A375 (cell line): ENCODE results near the gene SDHB. TPM values are rescaled to one million over a fixed set of nuclear protein-coding genes. Genes with fewer than 3 reads are reported as not detected.

Experiments used
- total RNA-seq: library from RNA; depleted of rRNA; stranded (reverse); fragments of >200 nt; shearing (Covaris generic); gene quantifications from 2 replicates; pipeline ENCODE4 v1.2.3, GENCODE V29; 2014; rRNA removed

SDHB gene
- total RNA-seq = 187 and 217 TPM in 2 replicates

DNA sequence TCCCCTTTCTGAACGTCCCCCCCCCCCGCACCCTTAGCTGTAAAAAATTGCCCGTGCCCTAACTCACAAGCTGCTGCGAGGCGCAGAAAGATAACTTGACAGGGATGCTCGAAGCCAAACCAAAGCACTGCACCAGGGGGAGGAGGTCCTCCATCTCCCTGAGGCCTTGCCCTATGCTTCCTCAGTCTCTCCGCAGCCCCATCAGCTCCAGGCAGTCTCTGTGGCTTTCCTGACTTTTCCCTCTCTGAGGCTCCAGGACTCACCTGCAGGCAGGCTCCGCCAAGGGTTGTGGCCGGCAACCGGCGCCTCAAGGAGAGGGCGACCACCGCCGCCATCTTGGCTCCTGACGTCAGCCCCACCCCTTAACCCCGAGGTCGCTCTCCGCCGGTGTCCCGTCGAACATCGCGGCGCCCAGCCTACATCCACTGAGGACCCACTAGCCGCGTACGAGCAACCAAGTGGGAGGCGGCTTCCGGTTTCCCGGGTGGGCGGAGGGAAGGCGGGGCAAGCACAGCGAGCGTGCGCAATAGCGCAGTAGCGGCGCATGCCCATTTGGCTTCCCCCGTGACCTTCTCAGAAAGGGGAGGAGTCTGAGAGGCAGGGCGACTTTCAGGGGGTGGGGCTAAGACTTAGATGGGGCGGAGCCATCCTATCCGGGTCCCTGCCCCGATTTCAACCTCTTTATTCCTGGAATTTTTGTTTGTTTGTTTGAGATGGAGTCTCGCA, at the start of gene SDHB:
SDHB (minus strand) TSS at position 348 of the 726 bp plus-strand sequence; CDS start at position 335, 13 bp downstream.

DNA sequence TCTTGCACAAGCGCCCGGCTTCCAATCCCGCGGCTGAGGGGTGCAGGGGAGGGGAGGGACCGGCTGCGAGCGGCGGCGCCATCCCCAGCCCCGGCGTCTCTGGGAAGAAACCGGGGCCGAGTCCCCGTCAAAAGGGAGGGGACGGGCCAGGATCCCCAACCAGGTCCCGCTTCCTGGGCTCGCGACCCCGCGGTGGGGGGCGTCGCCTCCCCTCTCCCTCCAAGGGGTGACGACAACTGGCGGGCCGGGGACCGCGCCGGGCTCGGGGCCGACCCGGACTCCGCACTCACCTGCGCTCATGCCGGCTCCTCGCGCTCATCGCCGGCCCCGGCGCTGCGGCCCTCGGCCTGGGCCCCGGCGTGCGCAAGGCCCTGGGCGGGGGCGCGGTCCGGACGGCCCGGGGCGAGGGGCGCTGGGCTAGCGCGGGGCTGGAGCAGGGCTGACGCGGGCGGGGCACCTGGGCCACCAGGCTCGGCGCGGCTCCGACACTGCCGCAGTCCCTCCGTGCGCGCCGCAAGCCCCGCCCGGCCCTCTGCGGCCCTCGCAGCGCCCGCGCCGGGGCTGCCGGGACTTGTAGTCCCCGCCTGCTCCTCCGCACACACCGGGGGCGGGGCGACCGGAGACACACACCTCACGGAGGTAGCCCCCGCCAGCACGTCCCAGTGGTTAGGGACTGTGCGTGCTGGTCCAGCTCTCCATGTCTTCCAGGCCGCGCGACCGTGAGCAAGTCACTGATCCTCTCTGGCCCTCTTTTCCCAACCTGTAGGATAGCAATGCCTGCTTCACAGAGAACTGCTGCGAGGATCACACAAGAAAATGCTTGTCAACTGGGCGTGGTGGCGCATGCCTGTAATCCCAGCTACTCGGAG, 42.2 kb downstream of the SDHB start, which contains the start of gene ATP13A2:
ATP13A2 (minus strand) TSS at position 490 of the 869 bp plus-strand sequence; CDS start at position 300, 190 bp downstream.

DNA sequence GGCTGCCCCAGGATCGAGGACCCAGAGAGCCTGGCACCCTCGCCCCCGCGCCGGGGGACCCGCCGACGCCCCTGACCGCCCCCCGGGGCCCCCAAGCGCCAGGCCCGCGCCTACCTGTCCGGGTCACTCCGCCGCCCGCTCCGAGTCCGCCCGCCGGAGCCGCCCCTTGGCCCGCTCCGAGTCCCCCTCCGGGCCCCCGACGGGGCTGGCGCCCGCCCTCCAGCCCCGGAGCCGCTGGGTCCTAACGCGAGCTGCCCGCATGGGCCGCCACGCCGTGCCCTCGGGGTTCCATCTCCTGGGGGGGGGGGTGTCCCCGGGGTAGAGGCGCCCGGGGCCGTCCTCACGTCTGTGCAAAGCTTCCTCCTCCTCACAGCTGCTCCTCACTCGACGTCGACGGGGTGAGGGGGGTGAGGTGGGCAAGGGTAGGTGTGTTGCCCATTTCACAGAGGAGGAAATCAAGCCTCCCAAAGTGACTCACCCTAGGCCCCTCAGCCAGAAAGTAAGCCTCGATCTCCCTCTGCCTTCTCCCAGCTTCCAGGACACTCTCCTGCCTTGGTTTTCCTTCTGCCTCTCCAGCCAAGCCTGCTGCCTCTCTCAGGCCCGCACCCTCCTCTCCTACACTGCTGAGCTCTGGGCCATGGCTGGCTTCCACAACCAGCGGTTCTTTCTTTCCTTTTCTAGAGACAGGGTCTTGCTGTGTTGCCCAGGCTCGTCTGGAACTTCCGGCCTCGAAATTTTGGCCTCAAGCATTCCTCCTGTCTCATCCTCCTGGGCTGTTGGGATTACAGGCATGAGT, 73.2 kb downstream of the SDHB start, which contains the start of gene MFAP2:
MFAP2 (minus strand) TSS at position 148 of the 796 bp plus-strand sequence. CDS start 2,347 bp downstream, outside the sequence.

Other genes with a start within 250 kb of the SDHB start
- under 0.01 TPM in 2 replicates for gene RNU1-2, start 158.1 kb downstream of the SDHB start, total RNA-seq
- gene CROCC, start 132.1 kb downstream of the SDHB start, total RNA-seq = 29.3 and 33.2 TPM in 2 replicates
- gene MFAP2, start 73.4 kb downstream of the SDHB start, total RNA-seq = 118 and 131 TPM in 2 replicates
- gene ATP13A2, start 42.1 kb downstream of the SDHB start, total RNA-seq = 53.8 and 58.1 TPM in 2 replicates
- gene PADI2, start 65.4 kb upstream of the SDHB start, total RNA-seq = 0.04 and 0.50 TPM in 2 replicates
- 0.23 TPM in 1 of 2 replicates, not detected in the other for gene PADI1, start 151.1 kb upstream of the SDHB start, total RNA-seq
- gene PADI3, start 195.1 kb upstream of the SDHB start, total RNA-seq = 1.3 and 2.1 TPM in 2 replicates